ENCODE data around the gene PHIP. TPM values are rescaled to one million over a fixed set of nuclear protein-coding genes. Genes with fewer than 3 reads are reported as not detected.

The PHIP gene
- total RNA-seq, 1 experiment from 2014 or later = 53.6 TPM

DNA sequence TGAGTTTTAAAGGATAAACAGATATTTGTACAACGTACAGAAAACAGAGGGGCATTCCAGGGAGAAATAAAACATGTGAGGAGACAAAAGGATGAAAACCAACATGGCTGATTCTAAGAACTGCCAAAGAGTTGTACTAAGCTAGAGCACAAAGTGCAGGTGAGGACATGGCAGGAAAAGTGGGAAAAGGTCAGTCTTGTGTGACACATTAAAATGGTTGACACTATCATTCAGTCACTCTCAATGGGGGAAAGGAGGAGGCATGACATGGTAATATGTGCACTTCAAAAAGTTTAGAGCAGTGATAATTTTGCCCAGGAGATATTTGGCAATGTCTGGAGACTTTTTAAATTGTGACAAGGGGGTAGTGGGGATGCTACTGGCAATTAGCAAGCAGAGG, 21.8 kb downstream of the PHIP start:
- no CpG with 5 or more reads among the region's 1 CpG for WGBS (ENCODE audit: extremely low coverage, insufficient read length, low lambda C conversion rate)
- no peak overlapping the region for H4K91ac ChIP-seq (ENCODE audit: insufficient read length, low read depth, low read length)
- H2BK15ac ChIP-seq (ENCODE audit: low read depth, low read length) = no peak overlapping the region
- H2AK5ac ChIP-seq (ENCODE audit: insufficient read length, low read length) = no peak overlapping the region
- Mint-ChIP-seq H3K4me3 (no peak overlapping the region; a peak in 1 of 5 replicates), H3K27me3 (ENCODE audit: low read depth) (no peaks in the 10 kb centered on the region), H3K9me3 (peaks cover 0 to 4% of the 10 kb centered on the region in 2 experiments; a peak in 1 of 5 replicates), H3K36me3 (ENCODE audit: insufficient read depth in 1 of 3, low read depth in 3 of 3) (peaks cover 51 to 91% (median 69%) of the 10 kb centered on the region in 3 experiments), H3K27ac (peak overlapping the region in 2 of 3 experiments; percentile 10 to 14; a peak in 4 of 7 replicates), H3K4me1 (peaks cover 13 to 17% of the 10 kb centered on the region in 2 experiments)
- DNase-seq = no peak
- H3K18ac ChIP-seq (ENCODE audit: insufficient read length, low read depth, low read length) = no peak overlapping the region
- no peak overlapping the region for H3K14ac ChIP-seq (ENCODE audit: insufficient read depth, low read length)
- no peak overlapping the region for H2BK12ac ChIP-seq (ENCODE audit: insufficient read length, low read depth, low read length)
- no peak overlapping the region for H3K9ac ChIP-seq (ENCODE audit: extremely low read depth, insufficient read length, low read length)
- H4K5ac ChIP-seq (ENCODE audit: insufficient read length, low read depth, low read length) = no peak overlapping the region
- no peak overlapping the region for H2BK20ac ChIP-seq (ENCODE audit: low read depth, low read length, poor library complexity, severe bottlenecking)
- no peak overlapping the region for H3K23ac ChIP-seq (ENCODE audit: insufficient read length, low read depth, low read length)
- no peaks in the 10 kb centered on the region for H3K23me2 ChIP-seq (ENCODE audit: insufficient read length, low read depth, low read length, poor library complexity, severe bottlenecking)
- no peak overlapping the region for H3K4me2 ChIP-seq (ENCODE audit: insufficient read depth, insufficient read length, low read length)
- no peak overlapping the region for H2BK5ac ChIP-seq (ENCODE audit: insufficient read length, low read length)
- H3K9me3 ChIP-seq (ENCODE audit: control insufficient read depth, low read depth, low read length) = no peaks in the 10 kb centered on the region
- no peaks in the 10 kb centered on the region for H4K20me1 ChIP-seq (ENCODE audit: control insufficient read depth, insufficient read depth, insufficient read length)
- H4K8ac ChIP-seq (replicated peaks; ENCODE audit: insufficient read length, low read depth, low read length) = no peak overlapping the region
- TF ChIP-seq, protein P1, sequence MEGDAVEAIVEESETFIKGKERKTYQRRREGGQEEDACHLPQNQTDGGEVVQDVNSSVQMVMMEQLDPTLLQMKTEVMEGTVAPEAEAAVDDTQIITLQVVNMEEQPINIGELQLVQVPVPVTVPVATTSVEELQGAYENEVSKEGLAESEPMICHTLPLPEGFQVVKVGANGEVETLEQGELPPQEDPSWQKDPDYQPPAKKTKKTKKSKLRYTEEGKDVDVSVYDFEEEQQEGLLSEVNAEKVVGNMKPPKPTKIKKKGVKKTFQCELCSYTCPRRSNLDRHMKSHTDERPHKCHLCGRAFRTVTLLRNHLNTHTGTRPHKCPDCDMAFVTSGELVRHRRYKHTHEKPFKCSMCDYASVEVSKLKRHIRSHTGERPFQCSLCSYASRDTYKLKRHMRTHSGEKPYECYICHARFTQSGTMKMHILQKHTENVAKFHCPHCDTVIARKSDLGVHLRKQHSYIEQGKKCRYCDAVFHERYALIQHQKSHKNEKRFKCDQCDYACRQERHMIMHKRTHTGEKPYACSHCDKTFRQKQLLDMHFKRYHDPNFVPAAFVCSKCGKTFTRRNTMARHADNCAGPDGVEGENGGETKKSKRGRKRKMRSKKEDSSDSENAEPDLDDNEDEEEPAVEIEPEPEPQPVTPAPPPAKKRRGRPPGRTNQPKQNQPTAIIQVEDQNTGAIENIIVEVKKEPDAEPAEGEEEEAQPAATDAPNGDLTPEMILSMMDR (conservative IDR thresholded peaks at IDR 0.05) = no peak
- no peak overlapping the region for H3K4ac ChIP-seq (ENCODE audit: low read depth, low read length)
- no peak overlapping the region for H3K56ac ChIP-seq (ENCODE audit: insufficient read length, low read depth, low read length)
- H3K79me1 ChIP-seq (ENCODE audit: insufficient read depth, low read depth, low read length, poor library complexity, severe bottlenecking) = no peaks in the 10 kb centered on the region
- no peak overlapping the region for H3K27ac ChIP-seq (ENCODE audit: insufficient read length, low read depth, low read length)
- H3K79me2 ChIP-seq (ENCODE audit: insufficient read depth, low read length) = no peaks in the 10 kb centered on the region; the same call in 1 of the 2 replicates
- H3K4me1 ChIP-seq (ENCODE audit: insufficient read depth, low read length) = no peaks in the 10 kb centered on the region; the same call in 1 of the 2 replicates
- H3K27me3 ChIP-seq (ENCODE audit: insufficient read depth, low read length) = no peaks in the 10 kb centered on the region
- no peak overlapping the region for H2AFZ ChIP-seq (ENCODE audit: low read length)
- H2BK120ac ChIP-seq (ENCODE audit: low read depth, low read length, poor library complexity, severe bottlenecking) = no peak overlapping the region
- no peak overlapping the region for H3T11ph ChIP-seq (ENCODE audit: low read length)

Data from H9 (cell line).